A172 (cell line): ENCODE measurements around the gene PCDH19. TPM values are rescaled to one million over a fixed set of nuclear protein-coding genes. Genes with fewer than 3 reads are reported as not detected.

Source experiments
- DNase-seq: peaks from one replicate; pipeline ENCODE4 v3.0.0-alpha.2; 2015; ENCODE audit warnings: low spot score
- total RNA-seq: library from RNA; depleted of rRNA; stranded (reverse); fragments of >200 nt; shearing (Covaris generic); gene quantifications from 2 replicates; pipeline ENCODE4 v1.2.3, GENCODE V29; 2014; rRNA removed

The PCDH19 gene
- total RNA-seq, 1 experiment from 2014 or later: not detected

- no peak for DNase-seq
Observed at GRCh38 chrX:100296183-100296753, 113.8 kb downstream of the PCDH19 start.

- no peak for DNase-seq
Observed at GRCh38 chrX:100294965-100295364, 115.1 kb downstream of the PCDH19 start.

GRCh38 chrX:100289066-100289558 is 121.0 kb downstream of the PCDH19 start:
- DNase-seq: no peak

- no peak for DNase-seq
Observed at GRCh38 chrX:100277231-100277630, 132.8 kb downstream of the PCDH19 start.

- no peak for DNase-seq
Observed at GRCh38 chrX:100274916-100275315, 135.2 kb downstream of the PCDH19 start.

- no peak for DNase-seq
Observed at GRCh38 chrX:100265179-100265578, 144.9 kb downstream of the PCDH19 start.

GRCh38 chrX:100264200-100264599 is 145.9 kb downstream of the PCDH19 start:
- DNase-seq: no peak

GRCh38 chrX:100263650-100264049 is 146.4 kb downstream of the PCDH19 start:
- DNase-seq: no peak

- no peak for DNase-seq
Observed at GRCh38 chrX:100248885-100249493, 161.1 kb downstream of the PCDH19 start.

- DNase-seq: no peak
Observed at GRCh38 chrX:100247826-100248225, 162.2 kb downstream of the PCDH19 start.

- DNase-seq: no peak
Observed at GRCh38 chrX:100244681-100245080, 165.4 kb downstream of the PCDH19 start.

Other genes starting within 250 kb of the PCDH19 start
- not detected in 2 replicates for gene TNMD, start 174.7 kb upstream of the PCDH19 start, total RNA-seq
- 0.48 TPM in 1 of 2 replicates, not detected in the other for gene TSPAN6, start 226.5 kb upstream of the PCDH19 start, total RNA-seq
- gene SRPX2, start 233.9 kb upstream of the PCDH19 start, total RNA-seq: 0.22 and 1.3 TPM in 2 replicates